Stimulated activated CD8-positive, alpha-beta memory T cell treated with anti-CD3 and anti-CD28 coated beads, Interleukin-2, amount 100 ng/mL, for 48 hours (primary cell): ENCODE data around the gene PNPLA2.

ENCODE experiments used
- DNase-seq, 2 donors: peaks; one replicate each; pipeline ENCODE4 v3.0.0-alpha.2; 2020; ENCODE audit warnings: low read depth in 2 of 2

Gene PNPLA2

GRCh38 chr11:858762-859339, 40.1 kb downstream of the PNPLA2 start:
- no peak for DNase-seq

GRCh38 chr11:859394-860131, 40.8 kb downstream of the PNPLA2 start:
- DNase-seq: no peak

GRCh38 chr11:860234-861104, 41.8 kb downstream of the PNPLA2 start:
- no peak for DNase-seq

- no peak for DNase-seq
These were observed 42.4 kb downstream of the PNPLA2 start for GRCh38 chr11:861105-861479.

DNA sequence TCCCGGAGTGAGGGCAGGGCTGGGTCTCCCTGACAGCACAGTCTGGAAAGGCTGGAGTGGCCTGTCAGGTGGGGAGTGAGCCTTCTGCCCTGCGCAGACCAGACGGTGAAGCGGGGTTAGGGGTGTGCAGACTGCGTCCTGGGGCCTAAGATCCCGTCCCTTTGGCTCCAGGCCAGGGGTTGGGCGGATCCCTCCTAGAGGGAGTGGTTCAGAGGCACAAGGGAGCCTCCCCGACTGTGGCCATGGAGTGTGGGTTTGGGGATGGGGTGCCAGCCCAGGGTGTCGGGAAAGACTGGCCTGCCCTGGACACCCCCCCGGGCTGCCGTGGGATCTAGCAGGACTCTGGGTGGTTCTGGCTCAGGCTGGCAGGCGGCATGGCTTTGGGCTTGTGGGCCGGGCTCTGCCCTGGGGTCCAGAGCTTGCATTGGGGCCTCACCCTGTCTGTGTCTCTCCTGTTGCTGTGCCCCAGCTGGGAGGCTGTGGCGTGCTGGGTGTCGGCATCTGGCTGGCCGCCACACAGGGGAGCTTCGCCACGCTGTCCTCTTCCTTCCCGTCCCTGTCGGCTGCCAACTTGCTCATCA, 43.5 kb downstream of the PNPLA2 start:
- DNase-seq: no peak

- DNase-seq: no peak
These were observed 43.9 kb downstream of the PNPLA2 start for GRCh38 chr11:862696-863022.

- no peak for DNase-seq
These were observed 44.6 kb downstream of the PNPLA2 start for GRCh38 chr11:863023-863909.

GRCh38 chr11:863910-864827, 45.5 kb downstream of the PNPLA2 start:
- DNase-seq: no peak

GRCh38 chr11:864898-865297, 46.2 kb downstream of the PNPLA2 start:
- no peak for DNase-seq

GRCh38 chr11:865462-866430, 47.0 kb downstream of the PNPLA2 start:
- DNase-seq: no peak

DNA sequence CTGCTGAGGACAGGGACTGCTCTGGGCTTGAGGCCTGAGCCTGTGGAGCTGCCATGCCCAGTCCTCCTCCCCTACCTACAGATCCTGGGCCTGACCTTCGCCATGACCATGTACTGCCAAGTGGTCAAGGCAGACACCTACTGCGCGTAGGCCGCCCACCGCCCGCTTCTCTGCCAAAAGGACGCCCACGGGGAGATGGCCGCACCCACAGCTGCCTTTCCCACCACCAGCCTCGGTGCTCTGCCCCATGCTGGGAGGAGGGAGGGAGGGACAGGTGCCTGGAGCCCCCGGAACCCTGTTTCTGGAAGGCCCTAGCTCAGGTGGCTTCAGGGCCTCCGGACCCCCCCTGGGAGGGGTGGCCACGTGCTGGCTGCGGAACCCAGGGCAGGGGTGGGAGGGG, 47.8 kb downstream of the PNPLA2 start:
- DNase-seq: no peak

DNA sequence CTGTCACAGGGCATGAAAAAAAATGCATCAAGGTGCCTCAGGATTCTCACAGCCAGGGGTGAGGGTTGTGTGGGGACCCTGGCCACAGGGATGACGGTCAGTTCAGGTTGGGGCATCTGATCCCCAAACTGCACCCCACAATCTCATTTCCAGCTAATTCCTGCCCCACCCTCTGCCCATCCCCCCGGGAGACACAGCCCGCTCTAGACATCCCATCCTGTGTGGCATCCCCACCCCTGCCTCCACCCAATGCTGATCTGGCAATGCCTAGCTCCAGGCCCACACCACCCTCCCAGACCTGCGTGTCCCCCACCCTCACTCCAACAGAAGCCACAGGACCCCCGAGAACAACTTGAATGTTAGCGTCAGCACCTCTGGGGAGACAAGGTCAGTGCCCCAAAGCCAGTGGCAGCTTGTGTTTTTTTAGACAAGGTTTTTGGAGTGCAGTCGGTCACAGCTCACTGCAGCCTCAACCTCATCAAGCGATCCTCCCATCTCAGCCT, 49.2 kb downstream of the PNPLA2 start:
- no peak for DNase-seq

- no peak for DNase-seq
These were observed 49.7 kb downstream of the PNPLA2 start for GRCh38 chr11:868394-868793.

DNA sequence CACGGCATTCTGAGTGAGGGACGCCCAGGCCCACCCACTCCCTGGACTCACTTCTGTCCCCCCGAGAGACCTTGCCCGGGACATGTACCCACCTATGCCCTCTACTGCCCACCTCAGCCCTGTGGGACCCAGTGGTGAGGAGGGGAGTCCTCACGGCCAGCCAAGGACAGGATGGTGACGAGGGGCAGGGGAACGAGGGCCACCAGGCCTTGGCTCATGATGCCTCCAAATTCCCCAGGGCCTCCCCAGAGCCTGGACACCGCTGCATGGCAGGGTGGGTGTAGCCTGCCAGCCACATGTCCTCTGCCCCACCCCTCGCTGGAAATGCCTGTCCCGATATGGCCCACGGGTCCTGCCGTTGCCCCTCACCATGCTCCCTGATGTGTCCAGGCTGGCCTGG, 50.1 kb downstream of the PNPLA2 start:
- no peak for DNase-seq

DNA sequence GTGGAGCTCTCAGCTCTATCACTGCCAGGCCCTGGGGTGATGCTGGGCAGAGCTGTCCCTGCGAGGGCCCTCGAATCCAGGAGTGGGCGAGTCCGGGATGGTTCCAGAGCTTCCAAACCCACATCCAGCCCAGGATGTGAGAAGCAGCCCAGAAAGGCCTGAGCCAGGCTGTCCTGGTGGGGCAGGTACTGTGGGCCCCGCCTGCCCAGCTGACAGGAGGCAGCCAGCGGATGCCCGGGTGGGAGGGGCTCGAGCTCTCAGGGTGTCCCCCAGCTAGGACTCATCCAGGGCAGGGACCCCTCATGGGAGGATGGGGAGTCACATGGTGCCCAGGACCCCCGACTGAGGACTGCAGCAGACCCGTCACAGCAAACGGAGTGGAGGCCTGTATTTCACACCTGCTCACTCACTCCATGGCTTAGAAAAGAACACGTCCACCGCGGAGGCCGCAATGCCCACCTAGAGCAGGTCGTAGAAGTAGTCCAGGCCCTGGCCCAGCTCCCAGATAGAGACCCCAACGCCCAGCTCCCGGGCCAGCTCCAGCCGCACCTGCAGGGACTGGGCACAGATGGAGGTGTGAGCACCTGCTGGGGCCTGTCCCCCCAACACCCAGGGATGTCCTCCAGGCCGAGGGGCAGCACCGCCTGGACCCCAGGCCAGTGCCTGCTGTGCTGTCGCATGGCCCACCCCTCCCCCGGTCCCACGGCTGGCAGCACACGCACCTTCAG, 50.8 kb downstream of the PNPLA2 start:
- DNase-seq: no peak

- DNase-seq: no peak
These were observed 51.4 kb downstream of the PNPLA2 start for GRCh38 chr11:870127-870413.

DNA sequence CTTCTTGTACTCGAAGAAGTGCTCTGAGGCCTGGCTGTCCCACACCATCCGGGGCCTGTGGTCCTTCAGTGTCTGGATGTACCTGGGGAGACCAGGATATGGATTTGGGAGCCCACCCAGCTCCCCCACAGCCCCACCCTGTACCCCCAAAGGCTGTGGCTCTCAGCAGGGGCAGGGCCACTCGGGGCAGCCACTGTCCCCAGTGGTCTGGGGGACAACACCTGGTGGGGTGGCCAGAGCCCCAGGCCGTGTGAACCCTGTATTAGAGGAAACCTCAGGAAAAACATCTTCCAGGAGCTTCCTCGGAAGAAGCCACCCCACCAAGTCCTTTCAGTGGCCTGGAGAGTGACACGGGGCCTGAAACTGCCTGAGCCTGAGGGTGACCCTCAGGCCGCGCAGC, 51.7 kb downstream of the PNPLA2 start:
- no peak for DNase-seq

- DNase-seq: no peak
These were observed 52.8 kb downstream of the PNPLA2 start for GRCh38 chr11:871472-871871.

DNA sequence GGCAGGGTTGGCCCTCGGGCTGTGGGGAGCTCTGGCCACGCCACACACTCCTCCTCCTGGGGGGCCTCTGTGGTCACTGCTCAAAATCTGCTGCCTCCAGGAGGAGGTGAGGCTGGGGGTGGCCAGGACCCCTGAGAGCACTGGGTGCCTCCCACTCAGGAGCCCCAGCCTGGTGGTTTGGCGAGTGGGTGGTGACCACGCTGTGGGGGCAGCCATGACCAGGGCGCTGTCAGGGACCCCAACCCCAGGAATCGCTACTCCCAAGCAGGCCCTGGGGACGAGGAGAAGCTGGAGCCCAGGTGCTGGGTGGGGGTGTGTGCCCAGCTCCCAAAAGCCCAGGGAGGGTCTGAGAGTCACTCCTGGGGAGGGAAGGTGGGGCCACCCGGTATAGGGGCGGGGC, 54.1 kb downstream of the PNPLA2 start:
- DNase-seq: no peak
